GM12891 (cell line): ENCODE measurements around the gene SORCS1.

ENCODE experiments used
- POLR2A ChIP-seq: IDR thresholded peaks from 2 replicates; pipeline ENCODE4 v1.6.1; 2011; ENCODE audit warnings: low read depth, low read length, control low read depth
- POLR2AphosphoS5 ChIP-seq: IDR thresholded peaks from 2 replicates; pipeline ENCODE4 v1.6.1; 2011; ENCODE audit warnings: low read depth, low read length, control low read depth
- POU2F2 ChIP-seq: IDR thresholded peaks from 2 replicates; pipeline ENCODE4 v1.6.1; 2011; ENCODE audit warnings: low read depth, mild to moderate bottlenecking, control low read depth, low read length, moderate library complexity
- TAF1 ChIP-seq: IDR thresholded peaks from 2 replicates; pipeline ENCODE4 v1.6.1; 2011; ENCODE audit warnings: low read depth, low read length, control low read depth

GRCh38 chr10:106874604-106874889 is 290.0 kb downstream of the SORCS1 start:
- TF ChIP-seq POLR2AphosphoS5 = no peak
- TF ChIP-seq POLR2A = no peak
- TF ChIP-seq TAF1 = no peak
- no peak for TF ChIP-seq POU2F2
